ENCODE measurements around the gene CORO7. TPM values are rescaled to one million over a fixed set of nuclear protein-coding genes. Genes with fewer than 3 reads are reported as not detected.
A peak's percentile ranks its signal among the peaks of the same experiment; 100 is the strongest.

The CORO7 gene
- polyA plus RNA-seq, 1 donor = 19.4 TPM

GRCh38 chr16:4426021-4426684, 9.8 kb upstream of the CORO7 start:
- no peak for DNase-seq (ENCODE audit: low read depth)

GRCh38 chr16:4425378-4426020, 9.1 kb upstream of the CORO7 start, which contains the start of gene DNAJA3:
TSS of gene DNAJA3 (plus strand) at chr16:4425868. CDS start at chr16:4425882, 14 bp downstream.
- DNase-seq (ENCODE audit: low read depth) = peak; percentile 84

GRCh38 chr16:4420505-4421105, 4.2 kb upstream of the CORO7 start:
- DNase-seq (ENCODE audit: low read depth) = no peak

- no peak for DNase-seq (ENCODE audit: low read depth)
These were observed 3.1 kb upstream of the CORO7 start for GRCh38 chr16:4419402-4419959.

GRCh38 chr16:4415538-4416199, 727 bp downstream of the CORO7 start:
- DNase-seq (ENCODE audit: low read depth) = no peak

GRCh38 chr16:4414187-4414917, 2.0 kb downstream of the CORO7 start:
- no peak for DNase-seq (ENCODE audit: low read depth)

- no peak for DNase-seq (ENCODE audit: low read depth)
These were observed 3.5 kb downstream of the CORO7 start for GRCh38 chr16:4412854-4413253.

- no peak for DNase-seq (ENCODE audit: low read depth)
These were observed 4.2 kb downstream of the CORO7 start for GRCh38 chr16:4412159-4412558.

- DNase-seq (ENCODE audit: low read depth) = no peak
These were observed 4.7 kb downstream of the CORO7 start for GRCh38 chr16:4411684-4412083.

- DNase-seq (ENCODE audit: low read depth) = peak; percentile 70
These were observed 5.9 kb downstream of the CORO7 start for GRCh38 chr16:4410335-4411075.

GRCh38 chr16:4409081-4409932, 7.1 kb downstream of the CORO7 start:
- DNase-seq (ENCODE audit: low read depth) = no peak

- DNase-seq (ENCODE audit: low read depth) = no peak
These were observed 8.1 kb downstream of the CORO7 start for GRCh38 chr16:4408323-4408690.

GRCh38 chr16:4407543-4408322, 8.7 kb downstream of the CORO7 start:
- DNase-seq (ENCODE audit: low read depth) = no peak

GRCh38 chr16:4404967-4405696, 11.3 kb downstream of the CORO7 start:
- DNase-seq (ENCODE audit: low read depth) = no peak

- DNase-seq (ENCODE audit: low read depth) = no peak
These were observed 12.0 kb downstream of the CORO7 start for GRCh38 chr16:4404247-4404966.

- no peak for DNase-seq (ENCODE audit: low read depth)
These were observed 13.1 kb downstream of the CORO7 start for GRCh38 chr16:4403133-4403949.
